Measurements from ENCODE around the gene NFYA.

DNA sequence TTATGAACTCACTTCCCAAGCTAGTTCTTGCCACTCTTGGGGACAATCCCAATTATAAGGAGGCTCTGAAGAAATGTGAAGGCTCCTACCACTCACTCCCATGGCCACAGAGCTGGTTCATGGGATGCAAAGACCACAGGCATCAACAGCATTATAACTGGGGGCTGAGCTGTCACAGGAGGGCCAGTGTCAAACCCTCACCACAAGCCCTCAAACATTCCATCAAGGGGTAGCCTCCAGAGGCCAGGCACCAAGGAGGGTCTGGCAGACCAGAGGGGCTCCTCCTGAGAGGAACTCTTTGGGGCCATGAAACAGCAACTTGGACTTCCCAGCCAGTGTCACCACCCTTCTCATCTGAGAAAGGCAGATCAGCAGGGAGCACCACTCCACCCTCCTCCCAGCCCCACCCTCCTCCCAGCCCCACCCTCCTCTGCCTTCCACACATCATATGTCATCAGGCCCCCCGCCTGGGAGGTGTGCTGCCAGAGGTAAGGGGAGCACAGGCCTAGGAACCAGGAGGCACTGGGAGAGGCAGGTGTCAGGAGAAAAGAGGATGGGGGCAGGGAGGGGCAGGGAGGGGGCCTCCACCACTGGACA lies 31.7 kb upstream of the NFYA start:
- no peak for TF ChIP-seq POLR2AphosphoS5 (IDR thresholded peaks at IDR 0.05)
- TF ChIP-seq, protein P1, sequence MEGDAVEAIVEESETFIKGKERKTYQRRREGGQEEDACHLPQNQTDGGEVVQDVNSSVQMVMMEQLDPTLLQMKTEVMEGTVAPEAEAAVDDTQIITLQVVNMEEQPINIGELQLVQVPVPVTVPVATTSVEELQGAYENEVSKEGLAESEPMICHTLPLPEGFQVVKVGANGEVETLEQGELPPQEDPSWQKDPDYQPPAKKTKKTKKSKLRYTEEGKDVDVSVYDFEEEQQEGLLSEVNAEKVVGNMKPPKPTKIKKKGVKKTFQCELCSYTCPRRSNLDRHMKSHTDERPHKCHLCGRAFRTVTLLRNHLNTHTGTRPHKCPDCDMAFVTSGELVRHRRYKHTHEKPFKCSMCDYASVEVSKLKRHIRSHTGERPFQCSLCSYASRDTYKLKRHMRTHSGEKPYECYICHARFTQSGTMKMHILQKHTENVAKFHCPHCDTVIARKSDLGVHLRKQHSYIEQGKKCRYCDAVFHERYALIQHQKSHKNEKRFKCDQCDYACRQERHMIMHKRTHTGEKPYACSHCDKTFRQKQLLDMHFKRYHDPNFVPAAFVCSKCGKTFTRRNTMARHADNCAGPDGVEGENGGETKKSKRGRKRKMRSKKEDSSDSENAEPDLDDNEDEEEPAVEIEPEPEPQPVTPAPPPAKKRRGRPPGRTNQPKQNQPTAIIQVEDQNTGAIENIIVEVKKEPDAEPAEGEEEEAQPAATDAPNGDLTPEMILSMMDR (IDR thresholded peaks at IDR 0.05) = no peak

Measured in prostate gland (tissue), 2 donors.